GM12801 (cell line): ENCODE data around the gene CCNF.

Experiments
- TF ChIP-seq, protein P1 (sequence below): IDR thresholded peaks from one replicate; pipeline ENCODE4 v1.5.1; 2011; ENCODE audit warnings: control low read depth; ENCODE audit not compliant: insufficient read length; ENCODE audit errors: extremely low read depth

CCNF gene

DNA sequence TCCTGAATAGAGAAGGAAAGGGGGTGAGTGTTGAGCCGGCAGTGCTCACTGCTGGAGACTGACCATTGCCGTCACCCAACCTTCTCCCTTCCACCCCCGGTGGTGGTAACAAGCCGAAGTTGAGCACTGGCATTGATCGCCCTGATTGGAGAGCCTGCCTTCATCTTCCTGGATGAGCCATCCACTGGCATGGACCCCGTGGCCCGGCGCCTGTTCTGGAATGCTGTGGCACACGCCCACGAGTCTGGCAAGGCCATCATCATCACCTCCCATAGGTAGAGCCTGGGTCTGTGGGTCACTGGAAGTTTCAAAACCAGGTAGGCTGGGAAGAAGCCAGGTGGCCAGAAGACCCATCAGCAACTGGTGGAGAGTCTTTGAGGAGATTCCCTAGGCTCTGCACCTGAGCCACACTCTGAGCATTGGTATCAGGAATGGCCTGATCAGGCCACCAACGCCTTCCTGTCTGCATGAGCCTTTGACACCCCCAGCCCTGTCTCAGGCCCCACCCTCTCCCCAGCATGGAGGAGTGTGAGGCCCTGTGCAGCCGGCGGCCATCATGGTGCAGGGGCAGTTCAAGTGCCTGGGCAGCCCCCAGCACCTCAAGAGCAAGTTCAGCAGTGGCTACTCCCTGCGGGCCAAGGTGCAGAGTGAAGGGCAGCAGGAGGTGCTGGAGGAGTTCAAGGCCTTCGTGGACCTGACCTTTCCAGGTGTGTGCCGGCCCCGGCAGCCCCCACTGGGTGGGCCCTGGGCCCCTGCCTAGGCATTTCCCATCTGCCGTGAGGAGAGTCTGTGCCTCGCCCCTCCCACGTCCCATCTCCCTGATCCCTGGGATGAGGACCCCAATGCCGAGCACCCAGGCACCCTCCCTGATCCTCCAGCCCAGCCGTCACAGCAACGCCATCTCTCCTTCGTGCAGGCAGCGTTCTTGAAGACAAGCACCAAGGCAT, 4.9 kb upstream of the CCNF start:
- TF ChIP-seq, protein P1, sequence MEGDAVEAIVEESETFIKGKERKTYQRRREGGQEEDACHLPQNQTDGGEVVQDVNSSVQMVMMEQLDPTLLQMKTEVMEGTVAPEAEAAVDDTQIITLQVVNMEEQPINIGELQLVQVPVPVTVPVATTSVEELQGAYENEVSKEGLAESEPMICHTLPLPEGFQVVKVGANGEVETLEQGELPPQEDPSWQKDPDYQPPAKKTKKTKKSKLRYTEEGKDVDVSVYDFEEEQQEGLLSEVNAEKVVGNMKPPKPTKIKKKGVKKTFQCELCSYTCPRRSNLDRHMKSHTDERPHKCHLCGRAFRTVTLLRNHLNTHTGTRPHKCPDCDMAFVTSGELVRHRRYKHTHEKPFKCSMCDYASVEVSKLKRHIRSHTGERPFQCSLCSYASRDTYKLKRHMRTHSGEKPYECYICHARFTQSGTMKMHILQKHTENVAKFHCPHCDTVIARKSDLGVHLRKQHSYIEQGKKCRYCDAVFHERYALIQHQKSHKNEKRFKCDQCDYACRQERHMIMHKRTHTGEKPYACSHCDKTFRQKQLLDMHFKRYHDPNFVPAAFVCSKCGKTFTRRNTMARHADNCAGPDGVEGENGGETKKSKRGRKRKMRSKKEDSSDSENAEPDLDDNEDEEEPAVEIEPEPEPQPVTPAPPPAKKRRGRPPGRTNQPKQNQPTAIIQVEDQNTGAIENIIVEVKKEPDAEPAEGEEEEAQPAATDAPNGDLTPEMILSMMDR: no peak

DNA sequence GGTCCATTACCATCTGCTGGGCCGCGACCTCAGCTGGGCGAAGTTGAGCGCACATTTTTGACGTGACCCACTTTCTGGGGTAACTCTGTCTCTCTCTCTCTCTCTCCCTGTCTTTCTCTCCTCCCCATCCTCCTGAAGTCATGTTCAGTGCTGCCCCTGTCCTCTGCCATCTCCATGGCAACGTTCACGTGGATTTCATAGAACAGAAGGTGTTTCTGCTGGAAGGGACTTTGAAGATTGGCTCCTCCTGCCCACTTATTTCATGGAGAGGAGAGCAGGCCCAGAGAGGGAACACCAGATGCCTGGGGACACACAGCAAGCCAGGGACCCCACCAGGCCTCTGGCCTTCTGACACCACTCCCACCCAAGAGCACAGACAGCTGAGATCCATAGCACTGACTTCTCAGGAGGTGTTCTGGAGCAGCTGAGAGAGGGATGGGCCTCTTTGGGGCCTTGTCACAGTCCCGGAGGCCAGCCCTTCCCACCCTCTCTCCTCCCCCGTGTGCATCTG, 4.2 kb upstream of the CCNF start:
- TF ChIP-seq, protein P1: no peak

GRCh38 chr16:2425825-2426430, 3.3 kb upstream of the CCNF start:
- TF ChIP-seq, protein P1: no peak

DNA sequence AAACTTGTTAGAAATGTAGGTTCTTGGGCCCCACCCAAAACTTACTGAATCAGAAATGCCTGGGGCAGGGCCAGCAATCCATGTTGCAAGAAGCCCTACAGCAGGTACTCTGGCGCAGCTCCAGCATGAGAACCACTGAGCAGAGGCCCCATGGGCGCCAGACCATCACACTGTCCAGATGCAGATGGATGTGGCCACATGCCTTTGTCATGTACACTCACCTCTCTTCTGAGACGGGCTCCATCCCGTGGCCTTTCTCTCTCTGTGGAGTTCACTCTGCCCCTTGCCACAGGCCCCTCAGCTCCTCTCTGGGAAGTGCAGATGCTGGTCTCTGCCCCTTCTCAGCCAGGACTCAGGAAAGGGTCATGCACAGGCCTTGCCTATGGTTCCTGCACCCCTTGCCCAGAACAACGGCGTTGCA, 2.3 kb upstream of the CCNF start:
- TF ChIP-seq, protein P1: no peak

DNA sequence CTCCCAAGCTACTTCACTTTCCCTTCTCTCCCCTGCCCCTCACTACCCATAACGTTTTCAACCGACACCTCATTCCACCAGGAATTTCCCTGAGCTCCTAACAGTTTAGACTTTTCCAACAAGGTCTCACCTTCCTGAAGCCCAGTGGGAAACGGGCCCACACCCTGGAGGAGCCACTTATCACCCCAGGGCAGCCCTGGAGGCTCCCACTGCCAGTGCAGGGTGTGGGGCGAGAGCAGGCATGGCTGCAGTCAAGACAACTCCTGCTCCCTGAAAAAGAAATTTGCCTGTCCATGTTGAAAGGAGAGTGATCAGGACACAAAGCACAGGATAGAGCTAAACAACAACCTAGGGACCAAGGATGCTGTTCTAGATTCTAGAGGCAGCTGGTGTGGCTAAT, 1.7 kb upstream of the CCNF start:
- TF ChIP-seq, protein P1: no peak

DNA sequence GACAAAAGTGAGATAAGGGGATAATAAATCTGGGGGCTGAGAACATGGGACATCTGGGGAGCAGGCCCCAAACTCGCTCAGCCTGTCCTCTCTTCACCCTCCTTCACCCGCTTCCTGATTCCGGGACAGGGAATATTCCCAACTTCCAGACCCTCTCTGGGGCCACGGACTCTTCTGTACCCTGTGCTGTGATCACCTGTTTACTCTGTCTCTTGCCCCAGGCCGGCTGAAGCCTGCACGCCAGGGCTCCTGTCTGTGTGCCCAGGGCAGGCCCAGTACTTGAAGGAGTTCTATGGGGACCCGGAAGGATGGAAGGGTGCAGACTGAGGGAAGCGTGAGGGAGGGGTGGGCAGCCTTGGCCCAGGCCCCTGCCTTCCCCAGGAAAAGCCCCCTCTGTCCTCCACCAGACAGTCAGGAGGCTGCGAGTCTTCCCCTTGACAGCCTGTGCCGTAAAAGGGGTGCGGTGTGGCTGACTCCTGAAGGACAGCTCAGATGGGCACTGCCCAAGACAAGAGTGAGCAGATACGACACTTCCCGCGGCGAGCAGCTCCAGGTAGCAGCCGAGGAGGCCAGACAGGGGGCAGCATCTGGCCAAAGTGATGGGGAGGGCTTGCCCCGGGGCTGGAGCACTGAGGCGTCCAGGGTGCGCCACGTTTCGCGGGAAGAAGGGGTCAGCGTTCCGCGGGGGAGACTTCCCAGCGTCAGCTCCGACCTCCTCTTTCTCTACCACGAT, 1.0 kb upstream of the CCNF start:
- TF ChIP-seq, protein P1: no peak

- TF ChIP-seq, protein P1: no peak
Observed at GRCh38 chr16:2428784-2429033, 538 bp upstream of the CCNF start.
